HG02642 (cell line): ENCODE results near the gene NPIPB4.

Source experiments
- ATAC-seq: cut with Tn5 transposase; IDR thresholded peaks from one replicate; pipeline ENCODE4 v1.9.1; 2021; ENCODE audit warnings: mild to moderate bottlenecking; ENCODE audit not compliant: unreplicated experiment, poor library complexity

Gene NPIPB4

GRCh38 chr16:21790506-21790905 is 67.0 kb downstream of the NPIPB4 start:
- peak; percentile 52 for ATAC-seq
